GM10266 (cell line): Measurements from ENCODE around the gene OR5A2.

ENCODE experiments used
- DNase-seq: peaks from one replicate; pipeline ENCODE4 v3.0.0; 2012; ENCODE audit errors: extremely low spot score
- TF ChIP-seq, protein P1 (sequence below): IDR thresholded peaks from 2 replicates; pipeline ENCODE4 v1.5.1; 2012; ENCODE audit warnings: mild to moderate bottlenecking, low read depth; ENCODE audit not compliant: control insufficient read depth, insufficient read depth; ENCODE audit errors: missing control alignments

OR5A2 gene

DNA sequence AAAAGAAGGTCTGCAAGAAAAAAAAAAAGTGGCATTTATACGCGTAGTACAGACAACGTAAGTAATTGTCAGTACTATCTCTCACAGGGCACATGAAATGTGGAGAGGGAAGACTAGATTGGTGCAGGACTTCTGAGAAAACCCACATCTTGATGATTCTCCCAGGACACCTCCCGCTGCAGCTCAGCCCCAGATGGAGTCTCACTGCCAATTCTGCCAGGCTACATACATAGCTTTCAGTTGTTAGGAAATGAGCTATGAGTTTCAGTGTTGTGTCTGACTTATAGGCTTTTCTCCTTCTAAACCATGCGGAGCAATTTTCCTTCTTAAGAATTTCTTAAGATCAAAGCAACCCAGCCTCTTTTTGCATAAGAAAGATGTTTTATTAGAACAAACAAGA, 9.6 kb downstream of the OR5A2 start:
- DNase-seq = no peak
- TF ChIP-seq, protein P1, sequence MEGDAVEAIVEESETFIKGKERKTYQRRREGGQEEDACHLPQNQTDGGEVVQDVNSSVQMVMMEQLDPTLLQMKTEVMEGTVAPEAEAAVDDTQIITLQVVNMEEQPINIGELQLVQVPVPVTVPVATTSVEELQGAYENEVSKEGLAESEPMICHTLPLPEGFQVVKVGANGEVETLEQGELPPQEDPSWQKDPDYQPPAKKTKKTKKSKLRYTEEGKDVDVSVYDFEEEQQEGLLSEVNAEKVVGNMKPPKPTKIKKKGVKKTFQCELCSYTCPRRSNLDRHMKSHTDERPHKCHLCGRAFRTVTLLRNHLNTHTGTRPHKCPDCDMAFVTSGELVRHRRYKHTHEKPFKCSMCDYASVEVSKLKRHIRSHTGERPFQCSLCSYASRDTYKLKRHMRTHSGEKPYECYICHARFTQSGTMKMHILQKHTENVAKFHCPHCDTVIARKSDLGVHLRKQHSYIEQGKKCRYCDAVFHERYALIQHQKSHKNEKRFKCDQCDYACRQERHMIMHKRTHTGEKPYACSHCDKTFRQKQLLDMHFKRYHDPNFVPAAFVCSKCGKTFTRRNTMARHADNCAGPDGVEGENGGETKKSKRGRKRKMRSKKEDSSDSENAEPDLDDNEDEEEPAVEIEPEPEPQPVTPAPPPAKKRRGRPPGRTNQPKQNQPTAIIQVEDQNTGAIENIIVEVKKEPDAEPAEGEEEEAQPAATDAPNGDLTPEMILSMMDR = no peak

- no peak for DNase-seq
- TF ChIP-seq, protein P1 = no peak
Observed at GRCh38 chr11:59415111-59415510, 11.1 kb downstream of the OR5A2 start.

DNA sequence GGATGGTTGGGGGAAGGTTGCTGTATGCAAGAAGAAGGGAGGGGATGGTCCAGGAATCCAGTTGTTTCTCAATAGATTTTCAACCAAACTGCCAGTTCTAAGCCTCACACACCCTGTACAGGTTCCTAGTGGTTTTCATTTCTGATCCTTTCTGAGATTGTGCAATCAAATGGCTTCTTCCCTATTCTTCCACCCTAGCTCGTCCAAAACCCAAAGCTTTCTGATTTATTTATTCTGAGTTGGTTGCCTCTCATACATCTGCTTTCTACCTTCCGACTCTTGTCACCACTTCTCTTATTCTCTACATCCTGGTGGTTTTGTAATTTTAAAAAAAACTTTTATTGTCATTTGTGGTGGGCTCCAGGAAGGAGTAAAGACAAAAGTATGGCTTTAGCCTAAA, 12.6 kb downstream of the OR5A2 start:
- DNase-seq = no peak
- TF ChIP-seq, protein P1 = no peak

DNA sequence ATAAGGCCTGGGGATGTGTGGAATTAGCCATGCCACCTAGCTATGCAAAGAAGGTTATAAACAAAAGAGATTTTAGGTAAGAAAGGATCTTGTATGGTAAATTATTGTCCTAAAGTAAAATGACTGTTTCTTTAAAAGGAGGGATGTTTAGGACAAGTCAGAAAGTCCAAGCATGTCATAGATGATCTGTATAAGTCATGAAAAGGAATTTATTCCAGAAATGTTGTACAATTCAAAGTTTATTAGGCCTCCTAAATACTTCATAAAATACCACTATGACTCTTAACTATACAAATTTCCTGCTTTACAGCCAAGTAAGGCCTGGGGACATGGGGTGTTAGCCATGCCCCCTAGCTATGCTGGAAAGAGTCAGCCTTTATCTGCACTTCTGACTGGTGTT, 22.7 kb downstream of the OR5A2 start:
- no peak for DNase-seq
- TF ChIP-seq, protein P1 = no peak

- DNase-seq = no peak
- TF ChIP-seq, protein P1 = no peak
Observed at GRCh38 chr11:59401262-59401552, 25.0 kb downstream of the OR5A2 start.

- TF ChIP-seq, protein P1 = no peak
Observed at GRCh38 chr11:59400461-59401261, 25.6 kb downstream of the OR5A2 start.

DNA sequence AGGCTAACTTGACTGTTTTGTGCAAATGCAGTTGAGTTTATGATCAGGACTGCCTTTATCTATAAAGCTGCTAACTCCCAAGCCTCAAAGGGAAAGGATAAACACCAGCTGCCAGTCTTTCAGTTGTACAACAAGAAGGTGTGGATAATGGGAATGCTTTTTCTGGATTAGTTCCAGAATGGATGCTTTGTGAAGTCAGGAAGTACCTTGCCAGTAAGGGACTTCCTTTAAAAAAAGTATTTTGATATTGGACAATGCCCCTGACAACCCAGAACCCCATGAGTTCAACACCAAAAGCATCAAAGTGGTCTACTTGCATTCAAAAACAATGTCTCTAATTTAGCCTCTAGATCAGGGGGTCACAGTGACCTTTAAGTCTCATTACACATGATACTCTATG, 32.0 kb downstream of the OR5A2 start:
- TF ChIP-seq, protein P1 = no peak
- no peak for DNase-seq

More at GRCh38 chr11:59400461-59401261, 25.6 kb downstream of the OR5A2 start:
- DNase-seq = no peak
